Keratinocyte (primary cell): ENCODE data around the gene RIN3. TPM values are rescaled to one million over a fixed set of nuclear protein-coding genes. Genes with fewer than 3 reads are reported as not detected.

Experiments
- DNase-seq: peaks from one replicate; pipeline ENCODE4 v3.0.0-alpha.2; 2011; ENCODE audit warnings: low read depth, missing footprints, low spot score
- FAIRE-seq: peaks from 2 replicates; lab custom pipeline; 2011; peaks lifted over from hg19 to GRCh38; lab: Jason Lieb, UNC
- H2AFZ ChIP-seq: 2 replicates; pipeline ENCODE4 v1.6.0; 2012; ENCODE audit warnings: low read length, control low read depth, inconsistent platforms; ENCODE audit not compliant: control insufficient read depth
- H3K27ac ChIP-seq: 2 replicates; pipeline ENCODE4 v1.5.1; 2011; ENCODE audit warnings: low read length; ENCODE audit not compliant: control insufficient read depth, insufficient read depth
- H3K27me3 ChIP-seq: 3 replicates; pipeline ENCODE4 v1.6.0; 2011; ENCODE audit warnings: low read length; ENCODE audit not compliant: control insufficient read depth, insufficient read depth; ENCODE audit errors: extremely low read depth
- H3K36me3 ChIP-seq, 2 experiments: 2 replicates in 1 of 2; 3 replicates in 1 of 2; pipeline ENCODE4 v1.5.1; 2011; ENCODE audit warnings: low read length in 2 of 2, mild to moderate bottlenecking in 1 of 2; ENCODE audit not compliant: control insufficient read depth in 2 of 2, insufficient read depth in 2 of 2; ENCODE audit errors: extremely low read depth in 1 of 2
- H3K4me1 ChIP-seq: 3 replicates; pipeline ENCODE4 v1.5.1; 2011; ENCODE audit warnings: low read length; ENCODE audit not compliant: control insufficient read depth, insufficient read depth; ENCODE audit errors: extremely low read depth
- H3K4me2 ChIP-seq: 3 replicates; pipeline ENCODE4 v1.6.0; 2011; ENCODE audit warnings: low read depth, low read length; ENCODE audit not compliant: control insufficient read depth, insufficient read depth; ENCODE audit errors: extremely low read depth
- H3K4me3 ChIP-seq, 3 experiments: fragments of 200-600 bp in 1 of 3; sonication (generic) in 1 of 3; 2 replicates in 2 of 3; 3 replicates in 1 of 3; pipeline ENCODE4 v1.5.1; 2011 to 2016; ENCODE audit warnings: low read length in 3 of 3, mild to moderate bottlenecking in 3 of 3, control low read depth in 2 of 3, inconsistent platforms in 1 of 3, low read depth in 1 of 3, mixed read lengths in 1 of 3, mixed run types in 1 of 3, moderate library complexity in 1 of 3; ENCODE audit not compliant: control insufficient read depth in 2 of 3, insufficient read depth in 2 of 3; ENCODE audit errors: extremely low read depth in 1 of 3
- H3K79me2 ChIP-seq: 2 replicates; pipeline ENCODE4 v1.6.0; 2012; ENCODE audit warnings: low read length; ENCODE audit not compliant: control insufficient read depth, insufficient read depth
- H3K9ac ChIP-seq: 3 replicates; pipeline ENCODE4 v1.6.0; 2011; ENCODE audit warnings: low read length; ENCODE audit not compliant: control insufficient read depth, insufficient read depth; ENCODE audit errors: extremely low read depth
- H3K9me1 ChIP-seq: 3 replicates; pipeline ENCODE4 v1.6.0; 2011; ENCODE audit warnings: low read length; ENCODE audit not compliant: control insufficient read depth, insufficient read depth; ENCODE audit errors: extremely low read depth
- H3K9me3 ChIP-seq: 2 replicates; pipeline ENCODE4 v1.5.1; 2012; ENCODE audit warnings: low read depth, low read length; ENCODE audit not compliant: control insufficient read depth
- H4K20me1 ChIP-seq: 3 replicates; pipeline ENCODE4 v1.6.0; 2011; ENCODE audit warnings: low read length; ENCODE audit not compliant: control insufficient read depth, insufficient read depth; ENCODE audit errors: extremely low read depth
- EZH2 ChIP-seq: IDR thresholded peaks from one replicate; pipeline ENCODE4 v1.6.1; 2012; ENCODE audit warnings: inconsistent platforms, mild to moderate bottlenecking, low read length, moderate library complexity
- dilution Hi-C: fragments of 300-500 bp; cut with MboI; formaldehyde crosslinking; loops from one replicate; pipeline ENCODE4 v1.7.0; 2020; ENCODE audit warnings: low sequenced_read_pairs; ENCODE audit not compliant: extremely low pct_ligation_motif_present
- polyA plus RNA-seq, 5 experiments: library from polyadenylated mRNA; depleted of rRNA in 3 of 5; stranded (reverse) in 3 of 5; stranded (forward) in 1 of 5; unstranded in 1 of 5; fragments of >200 nt; gene quantifications; 1 replicate in 1 of 5; 2 replicates in 3 of 5; 3 replicates in 1 of 5; pipeline versions ENCODE4 v1.2.1 to v1.2.3, GENCODE V29; 2011 to 2012; ENCODE audit warnings: missing spikeins in 2 of 5, low read depth in 1 of 5, low replicate concordance in 1 of 5
- TF ChIP-seq, protein P1 (sequence below), 3 experiments: IDR thresholded peaks in 1 of 3; conservative IDR thresholded peaks in 1 of 3; optimal IDR thresholded peaks in 1 of 3; 2 replicates in 2 of 3; 3 replicates in 1 of 3; pipeline versions ENCODE3 to v1.5.1; 2011; ENCODE audit warnings: low read length in 3 of 3, mild to moderate bottlenecking in 3 of 3, moderate library complexity in 2 of 3, control low read depth in 1 of 3, inconsistent platforms in 1 of 3; ENCODE audit not compliant: insufficient read depth in 2 of 3; ENCODE audit errors: extremely low read depth in 1 of 3

Gene RIN3
- polyA plus RNA-seq, 1 donor (not counting 4 experiments of a cell fraction or from before 2014, with no cell fraction given), result 1.2 TPM

DNA sequence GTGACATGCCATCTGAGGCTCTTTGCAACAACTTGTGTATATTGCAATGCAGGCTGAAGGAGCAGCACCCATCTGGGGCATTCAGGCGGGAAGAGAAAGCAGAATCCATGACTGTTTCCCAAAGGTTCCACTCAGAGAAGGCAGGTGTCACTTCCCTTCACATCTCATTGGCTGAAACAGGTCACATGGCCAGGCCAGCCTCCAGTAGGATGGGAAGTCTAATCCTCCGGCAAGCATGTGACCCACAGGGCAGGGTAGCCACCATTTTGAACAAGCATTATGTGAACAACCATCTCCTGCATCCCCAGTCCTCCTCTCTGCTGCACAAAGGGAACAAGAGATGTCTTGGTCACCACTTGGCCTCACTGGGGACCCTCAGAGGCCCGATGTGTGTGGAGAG, 70.6 kb downstream of the RIN3 start:
- no peaks in the 10 kb centered on the region for H3K27me3 ChIP-seq

DNA sequence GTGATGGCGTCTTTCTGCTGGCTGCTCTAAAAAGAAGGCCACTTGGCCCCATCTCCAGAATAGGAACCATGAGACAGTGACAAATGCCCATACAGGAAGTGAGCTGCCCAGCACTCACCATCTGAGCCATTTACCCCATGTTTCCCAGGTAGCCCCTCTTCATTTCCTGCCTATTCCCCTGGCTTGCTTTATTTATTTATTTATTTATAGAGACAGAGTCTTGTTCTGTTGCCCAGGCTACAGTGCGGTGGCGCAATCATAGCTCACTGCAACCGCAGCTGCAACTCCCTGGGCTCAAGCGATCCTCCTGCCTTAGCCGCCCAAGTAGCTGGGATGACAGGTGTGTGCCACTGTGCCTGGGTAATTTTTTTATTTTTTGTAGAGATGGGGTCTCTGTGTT, 71.2 kb downstream of the RIN3 start:
- DNase-seq, result no peak
- Histone ChIP-seq H3K27me3 (no peaks in the 10 kb centered on the region), H3K9ac (no peak overlapping the region), H3K27ac (no peak overlapping the region), H3K36me3 (peaks cover 3% of the 10 kb centered on the region in 2 experiments), H3K4me1 (no peaks in the 10 kb centered on the region), H3K4me3 (no peak overlapping the region), H3K4me2 (no peak overlapping the region), H3K9me3 (no peaks in the 10 kb centered on the region), H4K20me1 (no peaks in the 10 kb centered on the region), H2AFZ (no peak overlapping the region), H3K9me1 (no peaks in the 10 kb centered on the region), H3K79me2 (no peaks in the 10 kb centered on the region)
- dilution Hi-C loops, result no loop called here
- no peak for FAIRE-seq
- TF ChIP-seq, protein P1, sequence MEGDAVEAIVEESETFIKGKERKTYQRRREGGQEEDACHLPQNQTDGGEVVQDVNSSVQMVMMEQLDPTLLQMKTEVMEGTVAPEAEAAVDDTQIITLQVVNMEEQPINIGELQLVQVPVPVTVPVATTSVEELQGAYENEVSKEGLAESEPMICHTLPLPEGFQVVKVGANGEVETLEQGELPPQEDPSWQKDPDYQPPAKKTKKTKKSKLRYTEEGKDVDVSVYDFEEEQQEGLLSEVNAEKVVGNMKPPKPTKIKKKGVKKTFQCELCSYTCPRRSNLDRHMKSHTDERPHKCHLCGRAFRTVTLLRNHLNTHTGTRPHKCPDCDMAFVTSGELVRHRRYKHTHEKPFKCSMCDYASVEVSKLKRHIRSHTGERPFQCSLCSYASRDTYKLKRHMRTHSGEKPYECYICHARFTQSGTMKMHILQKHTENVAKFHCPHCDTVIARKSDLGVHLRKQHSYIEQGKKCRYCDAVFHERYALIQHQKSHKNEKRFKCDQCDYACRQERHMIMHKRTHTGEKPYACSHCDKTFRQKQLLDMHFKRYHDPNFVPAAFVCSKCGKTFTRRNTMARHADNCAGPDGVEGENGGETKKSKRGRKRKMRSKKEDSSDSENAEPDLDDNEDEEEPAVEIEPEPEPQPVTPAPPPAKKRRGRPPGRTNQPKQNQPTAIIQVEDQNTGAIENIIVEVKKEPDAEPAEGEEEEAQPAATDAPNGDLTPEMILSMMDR (optimal IDR thresholded peaks at IDR 0.05 in 1 of 3, IDR thresholded peaks at IDR 0.05 in 1 of 3, conservative IDR thresholded peaks at IDR 0.05 in 1 of 3; ENCODE audit: extremely low read depth in 1 of 3, insufficient read depth in 2 of 3, low read length in 3 of 3), result no peak
- TF ChIP-seq EZH2, result no peak

More for the DNA sequence above, 70.6 kb downstream of the RIN3 start:
- Histone ChIP-seq H3K36me3 (peaks cover 3% of the 10 kb centered on the region in 2 experiments), H2AFZ (no peak overlapping the region), H3K4me1 (no peaks in the 10 kb centered on the region), H3K9me1 (no peaks in the 10 kb centered on the region), H3K4me3 (no peak overlapping the region), H3K27ac (no peak overlapping the region), H3K9ac (no peak overlapping the region), H3K9me3 (no peaks in the 10 kb centered on the region), H3K4me2 (no peak overlapping the region), H4K20me1 (no peaks in the 10 kb centered on the region), H3K79me2 (no peaks in the 10 kb centered on the region)
- dilution Hi-C loops, result no loop called here
- DNase-seq (no peak), FAIRE-seq (no peak)
- no peak for TF ChIP-seq EZH2
- TF ChIP-seq, protein P1 (optimal IDR thresholded peaks at IDR 0.05 in 1 of 3, IDR thresholded peaks at IDR 0.05 in 1 of 3, conservative IDR thresholded peaks at IDR 0.05 in 1 of 3; ENCODE audit: extremely low read depth in 1 of 3, insufficient read depth in 2 of 3, low read length in 3 of 3), result no peak
